Mucosa of descending colon (tissue), 3 donors: ENCODE data around the gene CTSF. TPM values are rescaled to one million over a fixed set of nuclear protein-coding genes. Genes with fewer than 3 reads are reported as not detected.

ENCODE experiments used
- ATAC-seq: fragments of 200-7000 bp; cut with Tn5 transposase; one replicate; pipeline ENCODE4 v1.9.1; 2020; ENCODE audit warnings: mild to moderate bottlenecking, moderate library complexity
- DNase-seq, 3 donors: peaks; one replicate each; pipeline ENCODE4 v3.0.0-alpha.2; 2020
- H3K36me3 ChIP-seq: fragments of 200-600 bp; one replicate; pipeline ENCODE4 v1.8.0; 2021; ENCODE audit warnings: low read depth, mild to moderate bottlenecking
- H3K4me1 ChIP-seq: fragments of 200-600 bp; one replicate; pipeline ENCODE4 v1.8.0; 2021; ENCODE audit warnings: low read depth, mild to moderate bottlenecking
- H3K4me3 ChIP-seq: fragments of 200-600 bp; one replicate; pipeline ENCODE4 v1.8.0; 2021; ENCODE audit warnings: mild to moderate bottlenecking
- H3K9me3 ChIP-seq: fragments of 200-600 bp; one replicate; pipeline ENCODE4 v1.8.0; 2021; ENCODE audit warnings: mild to moderate bottlenecking
- intact Hi-C, 2 donors: fragments of 100-400 bp; cut with DNase I in 1 of 2; cut with micrococcal nuclease in 1 of 2; formaldehyde crosslinking; loops; one replicate each; pipeline versions ENCODE4 v1.11.0 to v1.11.1; 2022; cut with DNase I, micrococcal nuclease
- total RNA-seq, 3 donors: library from RNA; stranded (reverse); fragmentation: NEBNext Ultra II Directional in 2 of 3; extraction: Animal tissue kit (Norgen Biotek cat#: 25700) in 2 of 3; gene quantifications; one replicate each; pipeline versions ENCODE4 v1.2.1 to v1.2.4, GENCODE V29; 2021 to 2023
- TF ChIP-seq, protein P1 (sequence below): fragments of 200-600 bp; IDR thresholded peaks from one replicate; pipeline ENCODE4 v1.8.0; 2022; ENCODE audit warnings: antibody characterized with exemption, mild to moderate bottlenecking
- donor health status: DM: no; HTN: no; CAD: no; lungs with moderate emphysema.
- donor health status: DM: no; HTN: no; CAD: no.
- donor health status: DM: no; HTN: yes; CAD: no.

Gene CTSF
- total RNA-seq, 3 donors from 2014 or later, result 5.8 to 84.3 (median 8.3) TPM

DNA sequence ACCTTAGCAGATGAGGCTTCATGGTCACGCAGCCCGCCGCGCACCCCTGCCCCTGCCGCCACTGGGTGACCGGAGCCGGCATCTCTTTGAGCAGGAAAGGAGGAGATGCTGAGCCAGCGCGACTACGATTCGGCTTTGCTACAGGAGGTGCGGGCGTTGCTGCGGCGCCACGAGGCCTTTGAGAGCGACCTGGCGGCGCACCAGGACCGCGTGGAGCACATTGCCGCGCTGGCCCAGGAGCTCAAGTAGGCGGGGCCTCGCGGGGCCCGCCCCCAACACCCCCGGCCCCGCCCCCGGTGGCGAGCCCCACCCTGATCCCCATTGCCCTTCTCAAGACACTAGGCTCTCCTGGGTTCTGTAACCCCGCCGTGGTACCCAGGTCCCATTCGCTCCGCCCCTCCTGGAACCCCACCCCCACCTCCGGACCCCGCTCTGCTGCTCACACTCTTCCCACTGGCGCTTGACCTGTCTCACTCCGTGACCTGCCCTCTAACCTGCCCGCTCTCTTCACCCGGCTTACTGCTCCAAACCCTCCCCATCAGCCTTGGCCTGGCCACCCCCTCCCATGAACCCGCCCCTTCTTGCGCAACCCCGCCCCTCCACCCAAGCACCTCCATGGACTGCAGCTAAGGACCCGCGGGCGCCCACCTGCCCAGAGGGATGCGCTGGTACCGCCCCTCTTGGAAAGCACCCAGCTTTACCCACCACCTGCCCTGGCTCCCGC lies 9.1 kb downstream of the CTSF start:
- no peaks in the 10 kb centered on the region for H3K9me3 ChIP-seq
- intact Hi-C loops, result no loop called here
- peak in 1 of 3 donors; percentile 41 for DNase-seq
- TF ChIP-seq, protein P1, sequence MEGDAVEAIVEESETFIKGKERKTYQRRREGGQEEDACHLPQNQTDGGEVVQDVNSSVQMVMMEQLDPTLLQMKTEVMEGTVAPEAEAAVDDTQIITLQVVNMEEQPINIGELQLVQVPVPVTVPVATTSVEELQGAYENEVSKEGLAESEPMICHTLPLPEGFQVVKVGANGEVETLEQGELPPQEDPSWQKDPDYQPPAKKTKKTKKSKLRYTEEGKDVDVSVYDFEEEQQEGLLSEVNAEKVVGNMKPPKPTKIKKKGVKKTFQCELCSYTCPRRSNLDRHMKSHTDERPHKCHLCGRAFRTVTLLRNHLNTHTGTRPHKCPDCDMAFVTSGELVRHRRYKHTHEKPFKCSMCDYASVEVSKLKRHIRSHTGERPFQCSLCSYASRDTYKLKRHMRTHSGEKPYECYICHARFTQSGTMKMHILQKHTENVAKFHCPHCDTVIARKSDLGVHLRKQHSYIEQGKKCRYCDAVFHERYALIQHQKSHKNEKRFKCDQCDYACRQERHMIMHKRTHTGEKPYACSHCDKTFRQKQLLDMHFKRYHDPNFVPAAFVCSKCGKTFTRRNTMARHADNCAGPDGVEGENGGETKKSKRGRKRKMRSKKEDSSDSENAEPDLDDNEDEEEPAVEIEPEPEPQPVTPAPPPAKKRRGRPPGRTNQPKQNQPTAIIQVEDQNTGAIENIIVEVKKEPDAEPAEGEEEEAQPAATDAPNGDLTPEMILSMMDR, result no peak
- H3K4me1 ChIP-seq, result no peaks in the 10 kb centered on the region
- H3K36me3 ChIP-seq, result no peaks in the 10 kb centered on the region
- H3K4me3 ChIP-seq, result no peak overlapping the region
- ATAC-seq, result peak; percentile 42

DNA sequence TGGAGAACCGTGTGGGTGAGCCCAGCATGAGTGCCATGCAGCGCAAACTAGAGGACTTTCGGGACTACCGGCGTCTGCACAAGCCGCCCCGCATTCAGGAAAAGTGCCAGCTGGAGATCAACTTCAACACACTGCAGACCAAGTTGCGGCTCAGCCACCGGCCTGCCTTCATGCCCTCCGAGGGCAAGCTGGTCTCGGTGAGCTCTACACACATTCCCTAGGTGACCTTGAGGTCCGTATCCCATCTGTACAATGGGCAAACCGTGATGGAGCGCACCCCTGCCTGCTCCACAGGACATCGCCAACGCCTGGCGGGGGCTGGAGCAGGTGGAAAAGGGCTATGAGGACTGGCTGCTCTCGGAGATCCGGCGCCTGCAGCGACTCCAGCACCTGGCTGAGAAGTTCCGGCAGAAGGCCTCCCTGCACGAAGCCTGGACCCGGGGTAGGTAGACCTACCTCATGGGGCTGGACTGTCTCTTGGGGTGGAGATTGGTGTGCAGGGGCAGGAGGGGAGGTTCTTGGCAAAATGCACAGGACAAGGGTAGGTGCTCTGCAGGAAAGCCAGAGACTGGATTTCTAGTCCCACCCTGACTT lies 10.6 kb downstream of the CTSF start:
- Histone ChIP-seq H3K9me3 (no peaks in the 10 kb centered on the region), H3K4me3 (no peak overlapping the region), H3K4me1 (no peaks in the 10 kb centered on the region), H3K36me3 (no peaks in the 10 kb centered on the region)
- ATAC-seq, result no peak
- intact Hi-C loops, result no loop called here
- no peak for DNase-seq
- TF ChIP-seq, protein P1, result no peak

DNA sequence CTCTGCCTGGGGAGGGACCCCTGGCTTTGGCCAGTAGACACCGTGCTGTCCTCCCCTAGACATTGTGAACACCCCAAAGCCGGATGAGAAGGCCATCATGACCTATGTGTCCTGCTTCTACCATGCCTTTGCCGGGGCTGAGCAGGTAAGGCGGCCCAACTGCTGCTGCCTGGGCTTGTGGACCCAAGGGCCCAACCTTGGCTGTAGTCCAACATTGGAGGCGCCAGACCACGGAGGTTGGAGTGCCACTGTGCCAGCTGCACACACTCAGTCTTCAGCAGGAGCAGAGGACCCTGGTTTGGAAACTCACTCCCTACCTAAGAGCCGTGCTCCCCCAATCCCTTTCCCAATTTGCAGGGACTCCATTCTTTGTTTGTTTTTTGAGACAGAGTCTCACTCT lies 12.3 kb downstream of the CTSF start:
- DNase-seq, result no peak
- TF ChIP-seq, protein P1, result no peak
- no peak for ATAC-seq
- intact Hi-C loops, result no loop called here
- Histone ChIP-seq H3K4me1 (no peaks in the 10 kb centered on the region), H3K36me3 (no peaks in the 10 kb centered on the region), H3K9me3 (no peaks in the 10 kb centered on the region), H3K4me3 (no peak overlapping the region)

DNA sequence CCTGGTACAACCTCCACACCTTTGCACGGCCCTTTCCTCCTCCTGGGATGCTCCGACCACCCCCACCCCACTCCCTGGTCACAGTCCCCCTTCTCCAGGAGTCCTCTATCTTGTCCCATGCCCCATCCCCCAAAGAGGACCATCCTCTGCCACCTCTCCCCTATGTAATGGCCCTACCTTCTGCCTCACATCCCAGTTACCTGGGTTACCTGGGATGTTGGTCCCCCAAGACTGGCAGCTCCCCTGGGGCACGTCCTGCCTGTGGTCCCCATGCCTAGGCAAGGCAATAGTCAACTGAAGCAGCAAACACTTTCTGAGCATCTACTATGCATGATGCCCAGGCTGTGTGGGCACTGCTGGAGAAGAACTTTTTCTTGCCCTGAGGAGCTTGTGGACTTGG lies 13.0 kb downstream of the CTSF start:
- intact Hi-C loops, result no loop called here
- TF ChIP-seq, protein P1, result no peak
- no peaks in the 10 kb centered on the region for H3K36me3 ChIP-seq
- no peaks in the 10 kb centered on the region for H3K4me1 ChIP-seq
- H3K4me3 ChIP-seq, result no peak overlapping the region
- no peak for ATAC-seq
- no peaks in the 10 kb centered on the region for H3K9me3 ChIP-seq
- DNase-seq, result no peak

DNA sequence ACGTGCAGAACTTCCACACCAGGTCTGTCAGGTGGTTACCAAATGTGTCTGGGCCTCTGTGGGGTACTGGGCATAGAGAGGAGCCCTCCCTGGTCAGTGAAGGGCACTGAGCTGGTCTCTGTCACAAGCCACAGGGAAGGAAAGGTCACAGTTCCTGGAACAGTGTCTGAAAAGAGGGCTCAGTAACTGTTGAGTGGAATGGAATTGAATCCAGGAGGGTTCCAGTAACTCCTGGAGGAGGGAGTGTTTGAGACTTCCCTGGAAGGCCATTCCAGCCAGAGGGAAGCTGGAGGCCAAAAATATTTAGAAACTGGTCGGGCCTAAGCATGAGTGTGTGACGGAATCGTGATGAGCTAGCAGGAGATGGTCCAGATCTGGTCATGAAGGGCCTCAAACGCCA lies 13.8 kb downstream of the CTSF start:
- Histone ChIP-seq H3K36me3 (no peaks in the 10 kb centered on the region), H3K4me1 (no peaks in the 10 kb centered on the region), H3K4me3 (no peak overlapping the region), H3K9me3 (no peaks in the 10 kb centered on the region)
- no peak for ATAC-seq
- TF ChIP-seq, protein P1, result no peak
- intact Hi-C loops, result no loop called here
- DNase-seq, result no peak
